ENCODE measurements around the gene HSD17B14.

GRCh38 chr19:48794291-48794690 lies 42.0 kb downstream of the HSD17B14 start:
- no peak for TF ChIP-seq CTCF (IDR thresholded peaks at IDR 0.05; ENCODE audit: low read depth, low read length)
- TF ChIP-seq EZH2phosphoT487 (IDR thresholded peaks at IDR 0.05; ENCODE audit: low read depth): no peak

Measured in OCI-LY3 (cell line).